Hepatocyte (in vitro differentiated cells): ENCODE data around the gene MACROD2.

Source experiments
- EZH2 ChIP-seq: fragments of 200-600 bp; sonication (generic); IDR thresholded peaks from 2 replicates; pipeline ENCODE4 v1.6.1; 2016; ENCODE audit warnings: antibody characterized with exemption, mild to moderate bottlenecking, borderline replicate concordance
- EZH2phosphoT487 ChIP-seq: fragments of 200-600 bp; sonication (generic); IDR thresholded peaks from one replicate; pipeline ENCODE4 v1.6.1; 2018; ENCODE audit warnings: antibody characterized with exemption, mild to moderate bottlenecking, low read depth, moderate library complexity; ENCODE audit not compliant: unreplicated experiment, severe bottlenecking
- TF ChIP-seq, protein P1 (sequence below): fragments of 200-600 bp; sonication (generic); IDR thresholded peaks from 2 replicates; pipeline ENCODE4 v1.5.1; 2016; ENCODE audit warnings: antibody characterized with exemption, mild to moderate bottlenecking; ENCODE audit not compliant: poor library complexity

DNA sequence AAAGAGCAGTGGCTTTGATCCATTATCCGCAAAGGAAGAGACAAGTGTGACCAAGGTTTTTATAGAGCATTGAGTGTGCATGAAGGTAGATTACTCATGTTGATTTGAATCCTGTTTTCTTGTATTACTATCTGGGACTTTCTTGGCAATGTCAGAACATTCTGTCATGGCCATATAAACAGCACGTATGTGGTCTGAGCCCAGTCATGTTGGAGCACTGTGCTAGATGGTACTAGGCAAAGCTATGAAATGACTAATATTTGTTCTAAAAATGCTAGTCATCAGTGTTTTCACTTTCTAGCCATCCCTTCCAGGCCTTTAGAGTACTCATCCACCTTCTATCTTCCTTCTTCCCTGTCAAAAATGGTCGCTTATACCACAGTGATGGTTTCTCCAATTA is 620.7 kb downstream of the MACROD2 start:
- TF ChIP-seq, protein P1, sequence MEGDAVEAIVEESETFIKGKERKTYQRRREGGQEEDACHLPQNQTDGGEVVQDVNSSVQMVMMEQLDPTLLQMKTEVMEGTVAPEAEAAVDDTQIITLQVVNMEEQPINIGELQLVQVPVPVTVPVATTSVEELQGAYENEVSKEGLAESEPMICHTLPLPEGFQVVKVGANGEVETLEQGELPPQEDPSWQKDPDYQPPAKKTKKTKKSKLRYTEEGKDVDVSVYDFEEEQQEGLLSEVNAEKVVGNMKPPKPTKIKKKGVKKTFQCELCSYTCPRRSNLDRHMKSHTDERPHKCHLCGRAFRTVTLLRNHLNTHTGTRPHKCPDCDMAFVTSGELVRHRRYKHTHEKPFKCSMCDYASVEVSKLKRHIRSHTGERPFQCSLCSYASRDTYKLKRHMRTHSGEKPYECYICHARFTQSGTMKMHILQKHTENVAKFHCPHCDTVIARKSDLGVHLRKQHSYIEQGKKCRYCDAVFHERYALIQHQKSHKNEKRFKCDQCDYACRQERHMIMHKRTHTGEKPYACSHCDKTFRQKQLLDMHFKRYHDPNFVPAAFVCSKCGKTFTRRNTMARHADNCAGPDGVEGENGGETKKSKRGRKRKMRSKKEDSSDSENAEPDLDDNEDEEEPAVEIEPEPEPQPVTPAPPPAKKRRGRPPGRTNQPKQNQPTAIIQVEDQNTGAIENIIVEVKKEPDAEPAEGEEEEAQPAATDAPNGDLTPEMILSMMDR, result no peak
- TF ChIP-seq EZH2 (no peak), EZH2phosphoT487 (no peak)
